Cardiac muscle cell (in vitro differentiated cells and primary cell): ENCODE results near the gene MYH7. TPM values are rescaled to one million over a fixed set of nuclear protein-coding genes. Genes with fewer than 3 reads are reported as not detected.
"Not testable (repeated sequence)": the region's sequence is repeated elsewhere in the genome, so short reads cannot be mapped to it uniquely, and the experiment has no call there.

Experiments used
- DNase-seq, 2 donors: peaks; one replicate each; pipeline versions ENCODE4 v3.0.0 to v3.0.0-alpha.2; 2010 to 2017; ENCODE audit warnings: low read depth in 1 of 2, low spot score in 1 of 2
- H3K27ac ChIP-seq: fragments of 200-600 bp; sonication (generic); 2 replicates; pipeline ENCODE4 v1.5.1; 2016
- H3K27me3 ChIP-seq: fragments of 200-600 bp; sonication (generic); 2 replicates; pipeline ENCODE4 v1.6.0; 2016; ENCODE audit warnings: control low read depth
- H3K36me3 ChIP-seq: fragments of 200-600 bp; sonication (generic); 2 replicates; pipeline ENCODE4 v1.5.1; 2016; ENCODE audit warnings: control low read depth
- H3K4me1 ChIP-seq: fragments of 200-600 bp; sonication (generic); 2 replicates; pipeline ENCODE4 v1.8.1; 2017; ENCODE audit warnings: low read depth, mild to moderate bottlenecking, mixed run types
- H3K4me3 ChIP-seq: fragments of 200-600 bp; sonication (generic); 2 replicates; pipeline ENCODE4 v1.5.1; 2016; ENCODE audit warnings: mild to moderate bottlenecking
- H3K9me3 ChIP-seq: fragments of 200-600 bp; sonication (generic); 2 replicates; pipeline ENCODE4 v1.5.1; 2017; ENCODE audit warnings: low read depth, mild to moderate bottlenecking, control low read depth
- CTCF ChIP-seq: IDR thresholded peaks from 2 replicates; pipeline ENCODE4 v1.5.1; 2012; ENCODE audit warnings: low read depth, mild to moderate bottlenecking, low read length
- polyA plus RNA-seq: library from polyadenylated mRNA; unstranded; fragments of >200 nt; fragmentation: Nextera tagmentation; extraction: Ambion mirVana; gene quantifications from 2 replicates; pipeline ENCODE4 v1.2.1, GENCODE V29; 2016
- total RNA-seq: library from RNA; depleted of rRNA; stranded (reverse); fragments of >200 nt; gene quantifications from 2 replicates; pipeline ENCODE4 v1.2.3, GENCODE V29; 2016

MYH7 gene
- total and polyA plus RNA-seq, 2 experiments from 2014 or later: 82.8 to 117 TPM

GRCh38 chr14:23432102-23432925 is 3.1 kb downstream of the MYH7 start:
- Histone ChIP-seq H3K9me3 (no peaks in the 10 kb centered on the region), H3K4me1 (peaks cover 49% of the 10 kb centered on the region), H3K36me3 (no peaks in the 10 kb centered on the region), H3K4me3 (no peak overlapping the region), H3K27ac (peak overlapping the region; percentile 38), H3K27me3 (no peaks in the 10 kb centered on the region)
- TF ChIP-seq CTCF: no peak
- DNase-seq: no peak

- H3K36me3 ChIP-seq: no peaks in the 10 kb centered on the region
- no peak overlapping the region for H3K27ac ChIP-seq
- DNase-seq: no peak
- no peak overlapping the region for H3K4me3 ChIP-seq
- peaks cover 41% of the 10 kb centered on the region for H3K4me1 ChIP-seq
- H3K27me3 ChIP-seq: no peaks in the 10 kb centered on the region
- no peak for TF ChIP-seq CTCF
- no peaks in the 10 kb centered on the region for H3K9me3 ChIP-seq
These were observed 4.0 kb downstream of the MYH7 start for GRCh38 chr14:23431486-23431885.

GRCh38 chr14:23430723-23431085 is 4.8 kb downstream of the MYH7 start:
- TF ChIP-seq CTCF: no peak
- H3K27me3 ChIP-seq: no peaks in the 10 kb centered on the region
- H3K36me3 ChIP-seq: no peaks in the 10 kb centered on the region
- no peaks in the 10 kb centered on the region for H3K9me3 ChIP-seq
- H3K4me3 ChIP-seq: no peak overlapping the region
- H3K27ac ChIP-seq: no peak overlapping the region
- H3K4me1 ChIP-seq: peaks cover 33% of the 10 kb centered on the region
- DNase-seq: peak in 1 of 2 donors; percentile 12

GRCh38 chr14:23430016-23430722 is 5.3 kb downstream of the MYH7 start:
- no peak for TF ChIP-seq CTCF
- peaks cover 28% of the 10 kb centered on the region for H3K4me1 ChIP-seq
- no peak overlapping the region for H3K27ac ChIP-seq
- H3K9me3 ChIP-seq: no peaks in the 10 kb centered on the region
- H3K36me3 ChIP-seq: no peaks in the 10 kb centered on the region
- DNase-seq: no peak
- H3K27me3 ChIP-seq: no peaks in the 10 kb centered on the region
- H3K4me3 ChIP-seq: no peak overlapping the region

- no peaks in the 10 kb centered on the region for H3K9me3 ChIP-seq
- H3K36me3 ChIP-seq: no peaks in the 10 kb centered on the region
- no peak overlapping the region for H3K4me3 ChIP-seq
- no peak overlapping the region for H3K27ac ChIP-seq
- TF ChIP-seq CTCF: no peak
- peaks cover 16% of the 10 kb centered on the region for H3K4me1 ChIP-seq
- no peaks in the 10 kb centered on the region for H3K27me3 ChIP-seq
- no peak for DNase-seq
These were observed 6.6 kb downstream of the MYH7 start for GRCh38 chr14:23428686-23429495.

- not testable (repeated sequence) for DNase-seq, H3K4me1 ChIP-seq, H3K4me3 ChIP-seq
These were observed 9.7 kb downstream of the MYH7 start for GRCh38 chr14:23425798-23426197.

More at GRCh38 chr14:23425798-23426197, 9.7 kb downstream of the MYH7 start:
- not testable (repeated sequence) for H3K36me3 ChIP-seq, H3K27ac ChIP-seq, H3K9me3 ChIP-seq, H3K27me3 ChIP-seq
